ENCODE results near the gene C1QTNF7.
A peak's percentile ranks its signal among the peaks of the same experiment; 100 is the strongest.

C1QTNF7 gene

GRCh38 chr4:15427701-15428100 is at the start of gene C1QTNF7:
C1QTNF7 (plus strand) TSS chr4:15428033; CDS start chr4:15435744, 7,711 bp downstream.
- DNase-seq, result no peak

GRCh38 chr4:15378062-15378461 is 49.8 kb upstream of the C1QTNF7 start:
- DNase-seq, result peak; percentile 48 to 49

- DNase-seq, result no peak
Measured at GRCh38 chr4:15378493-15378892, 49.3 kb upstream of the C1QTNF7 start.

- DNase-seq, result no peak
Measured at GRCh38 chr4:15381806-15382338, 46.0 kb upstream of the C1QTNF7 start.

GRCh38 chr4:15382669-15383273 is 45.1 kb upstream of the C1QTNF7 start:
- no peak for DNase-seq

- no peak for DNase-seq
Measured at GRCh38 chr4:15385515-15385914, 42.3 kb upstream of the C1QTNF7 start.

GRCh38 chr4:15385928-15386327 is 41.9 kb upstream of the C1QTNF7 start:
- no peak for DNase-seq

GRCh38 chr4:15390494-15390893 is 37.3 kb upstream of the C1QTNF7 start:
- DNase-seq, result no peak

GRCh38 chr4:15392053-15392805 is 35.6 kb upstream of the C1QTNF7 start:
- no peak for DNase-seq

- DNase-seq, result no peak
Measured at GRCh38 chr4:15395311-15395710, 32.5 kb upstream of the C1QTNF7 start.

GRCh38 chr4:15396157-15396800 is 31.6 kb upstream of the C1QTNF7 start:
- peak; percentile 37 to 75 for DNase-seq

GRCh38 chr4:15398001-15398400 is 29.8 kb upstream of the C1QTNF7 start:
- DNase-seq, result no peak

GRCh38 chr4:15398732-15399131 is 29.1 kb upstream of the C1QTNF7 start:
- no peak for DNase-seq

- no peak for DNase-seq
Measured at GRCh38 chr4:15400226-15400625, 27.6 kb upstream of the C1QTNF7 start.

GRCh38 chr4:15400981-15401671 is 26.7 kb upstream of the C1QTNF7 start:
- peak; percentile 50 to 69 for DNase-seq

- no peak for DNase-seq
Measured at GRCh38 chr4:15402146-15402545, 25.7 kb upstream of the C1QTNF7 start.

- peak in 1 of 2 donors; percentile 38 for DNase-seq
Measured at GRCh38 chr4:15402974-15403373, 24.9 kb upstream of the C1QTNF7 start.

GRCh38 chr4:15405018-15405417 is 22.8 kb upstream of the C1QTNF7 start:
- no peak for DNase-seq

GRCh38 chr4:15410750-15411149 is 17.1 kb upstream of the C1QTNF7 start:
- DNase-seq, result peak; percentile 44 to 49

GRCh38 chr4:15412461-15412860 is 15.4 kb upstream of the C1QTNF7 start:
- no peak for DNase-seq

- DNase-seq, result no peak
Measured at GRCh38 chr4:15413010-15413622, 14.7 kb upstream of the C1QTNF7 start.

- DNase-seq, result peak; percentile 23 to 40
Measured at GRCh38 chr4:15413623-15414019, 14.2 kb upstream of the C1QTNF7 start.

All from inflammatory macrophage treated with lipopolysaccharide for 1 hour (primary cell).